Testis (tissue), 3 donors: ENCODE results near the gene MED13. TPM values are rescaled to one million over a fixed set of nuclear protein-coding genes. Genes with fewer than 3 reads are reported as not detected.

Experiments
- DNase-seq: peaks from one replicate; pipeline ENCODE4 v3.0.0-alpha.2; 2019
- H3K27ac ChIP-seq, 2 donors: fragments of 200-600 bp; sonication (generic); one replicate each; pipeline ENCODE4 v1.5.1; 2019
- H3K27me3 ChIP-seq: fragments of 200-600 bp; sonication (generic); one replicate; pipeline ENCODE4 v1.5.1; 2019
- H3K36me3 ChIP-seq: fragments of 200-600 bp; sonication (generic); one replicate; pipeline ENCODE4 v1.5.1; 2017; ENCODE audit warnings: low read depth; ENCODE audit errors: missing control alignments
- H3K4me1 ChIP-seq: fragments of 200-600 bp; sonication (generic); one replicate; pipeline ENCODE4 v1.5.1; 2019
- H3K4me3 ChIP-seq, 2 donors: fragments of 200-600 bp; sonication (generic); one replicate each; pipeline ENCODE4 v1.5.1; 2017 to 2019
- H3K9me3 ChIP-seq: fragments of 200-600 bp; sonication (generic); one replicate; pipeline ENCODE4 v1.5.1; 2017
- POLR2A ChIP-seq: fragments of 450-650 bp; IDR thresholded peaks from one replicate; pipeline ENCODE4 v1.6.1; 2017; ENCODE audit warnings: antibody characterized with exemption, mild to moderate bottlenecking, moderate library complexity
- WGBS, 2 donors: methylation state at CpG; one replicate each; pipeline ENCODE4 v1.1.5; 2018; 5-methylcytosine and 5-hydroxymethylcytosine counted together
- intact Hi-C: fragments of 100-400 bp; cut with DNase I; formaldehyde crosslinking; loops from one replicate; pipeline ENCODE4 v1.15.1; 2023; ENCODE audit warnings: low total_unique reads
- polyA plus RNA-seq: library from polyadenylated mRNA; stranded (reverse); fragments of 350-450 nt; fragmentation: Illumina TruSeq; extraction: RNeasy Lipid Tissue Mini Kit (QIAGEN cat#74804); gene quantifications from one replicate; pipeline ENCODE4 v1.2.3, GENCODE V29; 2014; ENCODE audit warnings: low read depth, low replicate concordance; ENCODE audit not compliant: insufficient read depth
- total RNA-seq, 2 donors: library from RNA; depleted of rRNA; stranded (reverse); fragments of >200 nt; gene quantifications; one replicate each; pipeline ENCODE4 v1.2.3, GENCODE V29; 2016
- TF ChIP-seq, protein P1 (sequence below), 3 experiments: fragments of 450-650 bp in 2 of 3; fragments of 200-600 bp in 1 of 3; sonication (generic) in 1 of 3; IDR thresholded peaks; one replicate each; pipeline ENCODE4 v1.5.1; 2016 to 2019; ENCODE audit warnings: antibody characterized with exemption in 3 of 3, mild to moderate bottlenecking in 2 of 3, moderate library complexity in 1 of 3

The MED13 gene
- total and polyA plus RNA-seq, 3 donors from 2014 or later: 44.0 to 145 (median 98.7) TPM

DNA sequence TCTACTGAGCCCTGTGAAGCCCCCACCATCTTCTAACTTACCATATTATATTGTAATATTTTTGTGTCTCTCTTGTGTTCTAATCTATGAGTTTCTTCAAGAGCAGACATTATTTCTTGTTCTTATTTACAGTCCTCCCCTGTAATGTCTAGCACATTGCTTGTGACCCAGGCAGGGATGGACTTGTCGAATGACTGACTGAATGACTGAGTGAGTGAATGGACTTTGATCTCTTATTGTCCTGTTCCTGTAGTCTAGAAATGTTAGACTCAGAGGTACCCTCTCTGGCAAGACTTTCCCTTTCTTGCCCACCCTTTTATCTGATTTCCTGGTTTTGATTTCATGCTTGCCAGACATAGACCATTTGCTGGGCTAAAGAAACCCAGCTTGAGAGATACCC lies 35.0 kb upstream of the MED13 start:
- intact Hi-C loops: no loop called here
- 90 to 96% methylated on average over 1 of the region's 1 CpG for WGBS, 2 donors
- no peaks in the 10 kb centered on the region for H3K9me3 ChIP-seq

GRCh38 chr17:62099532-62099931 lies 34.5 kb upstream of the MED13 start:
- intact Hi-C loops: no loop called here
- WGBS, 2 donors: 81 to 89% methylated on average over 2 of the region's 2 CpGs

More for the DNA sequence above, 35.0 kb upstream of the MED13 start:
- TF ChIP-seq, protein P1, sequence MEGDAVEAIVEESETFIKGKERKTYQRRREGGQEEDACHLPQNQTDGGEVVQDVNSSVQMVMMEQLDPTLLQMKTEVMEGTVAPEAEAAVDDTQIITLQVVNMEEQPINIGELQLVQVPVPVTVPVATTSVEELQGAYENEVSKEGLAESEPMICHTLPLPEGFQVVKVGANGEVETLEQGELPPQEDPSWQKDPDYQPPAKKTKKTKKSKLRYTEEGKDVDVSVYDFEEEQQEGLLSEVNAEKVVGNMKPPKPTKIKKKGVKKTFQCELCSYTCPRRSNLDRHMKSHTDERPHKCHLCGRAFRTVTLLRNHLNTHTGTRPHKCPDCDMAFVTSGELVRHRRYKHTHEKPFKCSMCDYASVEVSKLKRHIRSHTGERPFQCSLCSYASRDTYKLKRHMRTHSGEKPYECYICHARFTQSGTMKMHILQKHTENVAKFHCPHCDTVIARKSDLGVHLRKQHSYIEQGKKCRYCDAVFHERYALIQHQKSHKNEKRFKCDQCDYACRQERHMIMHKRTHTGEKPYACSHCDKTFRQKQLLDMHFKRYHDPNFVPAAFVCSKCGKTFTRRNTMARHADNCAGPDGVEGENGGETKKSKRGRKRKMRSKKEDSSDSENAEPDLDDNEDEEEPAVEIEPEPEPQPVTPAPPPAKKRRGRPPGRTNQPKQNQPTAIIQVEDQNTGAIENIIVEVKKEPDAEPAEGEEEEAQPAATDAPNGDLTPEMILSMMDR (IDR thresholded peaks at IDR 0.05): no peak
- no peaks in the 10 kb centered on the region for H3K36me3 ChIP-seq
- H3K27me3 ChIP-seq: no peaks in the 10 kb centered on the region
- no peak overlapping the region for H3K4me3 ChIP-seq
- H3K27ac ChIP-seq: no peak overlapping the region
- H3K4me1 ChIP-seq: no peaks in the 10 kb centered on the region
- no peak for DNase-seq

GRCh38 chr17:62098623-62099231 lies 33.6 kb upstream of the MED13 start:
- intact Hi-C loops: no loop called here
- 85 to 91% methylated on average over 4 of the region's 4 CpGs for WGBS, 2 donors
- Histone ChIP-seq H3K36me3 (no peaks in the 10 kb centered on the region), H3K9me3 (no peaks in the 10 kb centered on the region), H3K27me3 (no peaks in the 10 kb centered on the region), H3K4me1 (no peaks in the 10 kb centered on the region), H3K4me3 (no peak overlapping the region), H3K27ac (no peak overlapping the region)
- no peak for DNase-seq
- TF ChIP-seq, protein P1 (IDR thresholded peaks at IDR 0.05): no peak
- TF ChIP-seq POLR2A: no peak

More at GRCh38 chr17:62099532-62099931, 34.5 kb upstream of the MED13 start:
- Histone ChIP-seq H3K4me3 (no peak overlapping the region), H3K4me1 (no peaks in the 10 kb centered on the region), H3K36me3 (no peaks in the 10 kb centered on the region), H3K9me3 (no peaks in the 10 kb centered on the region), H3K27me3 (no peaks in the 10 kb centered on the region), H3K27ac (no peak overlapping the region)
- TF ChIP-seq POLR2A: no peak
- TF ChIP-seq, protein P1 (IDR thresholded peaks at IDR 0.05): no peak
- no peak for DNase-seq

GRCh38 chr17:62096401-62096670 lies 31.3 kb upstream of the MED13 start:
- TF ChIP-seq POLR2A: no peak
- TF ChIP-seq, protein P1 (IDR thresholded peaks at IDR 0.05): no peak
- H3K4me3 ChIP-seq: no peak overlapping the region
- no peaks in the 10 kb centered on the region for H3K36me3 ChIP-seq
- H3K9me3 ChIP-seq: no peaks in the 10 kb centered on the region
- intact Hi-C loops: no loop called here
- H3K27ac ChIP-seq: no peak overlapping the region
- no peak for DNase-seq
- no peaks in the 10 kb centered on the region for H3K27me3 ChIP-seq
- WGBS, 2 donors: 91 to 92% methylated on average over 3 of the region's 3 CpGs
- H3K4me1 ChIP-seq: no peaks in the 10 kb centered on the region

GRCh38 chr17:62094175-62094574 lies 29.1 kb upstream of the MED13 start:
- intact Hi-C loops: no loop called here
- Histone ChIP-seq H3K27ac (no peak overlapping the region), H3K4me3 (no peak overlapping the region), H3K36me3 (no peaks in the 10 kb centered on the region), H3K9me3 (no peaks in the 10 kb centered on the region), H3K4me1 (no peaks in the 10 kb centered on the region), H3K27me3 (no peaks in the 10 kb centered on the region)
- TF ChIP-seq, protein P1 (IDR thresholded peaks at IDR 0.05): no peak
- TF ChIP-seq POLR2A: no peak
- no peak for DNase-seq
- WGBS, 2 donors: 19 to 36% methylated on average over 2 of the region's 2 CpGs
